ENCODE measurements around the gene DYNLT3. TPM values are rescaled to one million over a fixed set of nuclear protein-coding genes. Genes with fewer than 3 reads are reported as not detected.

DYNLT3 gene, protein sequence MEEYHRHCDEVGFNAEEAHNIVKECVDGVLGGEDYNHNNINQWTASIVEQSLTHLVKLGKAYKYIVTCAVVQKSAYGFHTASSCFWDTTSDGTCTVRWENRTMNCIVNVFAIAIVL
- polyA plus RNA-seq (2012; ENCODE audit: insufficient read depth, insufficient read length) = not detected

DNA sequence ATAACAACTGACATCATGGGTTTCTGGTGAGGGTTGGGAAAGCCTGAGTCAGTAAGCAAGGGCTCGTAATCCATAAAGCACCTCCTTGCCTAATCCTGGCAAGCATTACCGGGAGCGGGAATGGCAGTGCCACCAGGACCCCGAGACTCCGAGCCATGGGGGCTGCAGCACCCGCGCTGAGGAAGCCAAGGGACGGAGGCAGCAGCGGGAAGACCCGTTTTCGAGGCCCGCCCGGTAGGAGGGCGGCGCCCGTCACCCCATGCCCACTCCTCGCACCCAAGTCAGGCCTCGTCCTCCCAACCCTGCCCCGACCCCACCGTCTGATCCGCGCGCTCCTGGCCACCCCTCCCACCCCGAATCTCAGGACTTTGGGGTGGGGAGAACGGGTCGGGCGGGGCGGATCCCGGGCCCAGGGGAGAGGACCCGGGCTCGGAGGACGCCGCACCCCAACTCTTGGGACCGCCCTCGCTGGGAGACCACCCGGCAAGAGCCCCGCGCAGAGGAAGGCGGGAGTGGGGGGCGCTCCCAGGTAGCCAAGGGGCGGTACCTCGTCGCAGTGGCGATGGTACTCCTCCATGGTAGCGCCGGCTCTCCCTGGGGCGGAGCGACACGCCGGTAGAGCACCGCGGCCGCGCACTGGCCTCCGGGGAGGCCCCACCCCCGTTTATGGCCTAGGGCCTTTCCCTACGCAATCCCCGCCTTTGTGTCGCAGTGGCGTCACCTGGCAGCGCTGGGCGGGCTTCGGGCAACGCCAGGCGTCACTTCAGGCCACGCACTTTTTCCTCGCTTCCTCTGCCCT is at the start of gene DYNLT3:
DYNLT3 (minus strand) TSS at position 638 of the 799 bp plus-strand sequence; CDS start at position 577, 61 bp downstream.
- no peak for DNase-seq (ENCODE audit: low read depth, low spot score)
- no peak within 1 kb of the TSS for H3K4me3 ChIP-seq (ENCODE audit: low read length)

DNA sequence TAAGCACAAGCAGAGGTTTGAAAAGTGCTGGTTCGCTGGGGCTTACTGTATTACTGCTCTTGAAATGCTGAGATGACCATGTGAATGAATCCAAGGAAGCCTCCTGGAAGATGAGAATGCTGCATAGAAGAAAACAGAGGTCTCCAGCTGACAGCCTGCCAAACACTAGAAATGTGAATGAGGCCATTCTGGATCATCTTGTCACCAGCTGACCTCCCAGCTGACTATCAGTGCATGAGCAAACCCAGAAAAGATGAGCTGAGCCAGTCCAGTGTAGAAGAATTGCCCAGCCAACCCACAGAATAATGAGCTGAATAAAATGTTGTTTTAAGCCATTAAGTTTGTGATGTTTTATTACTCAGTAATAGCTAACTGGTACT is 49.1 kb upstream of the DYNLT3 start:
- DNase-seq (ENCODE audit: low read depth, low spot score) = no peak
- H3K4me3 ChIP-seq (ENCODE audit: low read length) = no peak overlapping the region

DNA sequence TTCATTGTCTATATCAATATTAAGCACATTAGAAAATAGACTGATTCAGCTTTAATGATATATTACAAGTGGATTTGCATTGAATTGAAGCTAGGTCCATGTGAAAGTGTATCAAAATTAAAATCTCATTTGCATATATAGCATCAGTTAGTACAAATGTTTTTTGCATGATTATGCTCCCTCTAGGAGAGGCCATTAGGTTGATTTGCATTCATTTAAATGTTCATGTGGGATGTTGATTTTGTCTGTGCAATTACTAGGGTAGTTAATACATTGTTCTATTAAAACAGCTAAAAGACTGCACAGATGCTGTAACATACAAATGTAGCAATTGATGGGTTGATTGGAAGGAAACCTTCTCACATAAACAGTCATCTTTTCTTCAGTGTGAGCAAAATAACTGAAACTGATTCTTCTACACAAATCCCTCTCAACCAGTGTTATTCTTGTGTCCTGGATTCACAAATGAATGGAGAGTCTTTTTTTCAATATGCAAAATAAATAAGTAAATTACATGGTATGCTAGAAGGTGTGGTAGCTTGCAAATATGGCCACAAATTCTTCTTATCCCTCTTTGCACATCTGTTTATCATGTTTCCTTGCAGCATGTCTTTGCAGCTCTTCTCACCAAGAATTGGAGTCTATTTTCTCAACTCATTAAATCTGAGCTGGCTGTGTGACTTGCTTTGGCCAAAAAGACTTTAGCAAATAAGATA is 48.6 kb upstream of the DYNLT3 start:
- no peak overlapping the region for H3K4me3 ChIP-seq (ENCODE audit: low read length)

GRCh38 chrX:37894725-37895124 is 47.4 kb upstream of the DYNLT3 start:
- DNase-seq (ENCODE audit: low read depth, low spot score) = no peak
- H3K4me3 ChIP-seq (ENCODE audit: low read length) = no peak overlapping the region

More for the DNA sequence above, 48.6 kb upstream of the DYNLT3 start:
- no peak for DNase-seq (ENCODE audit: low read depth, low spot score)

GRCh38 chrX:37888010-37888409 is 40.6 kb upstream of the DYNLT3 start:
- no peak for DNase-seq (ENCODE audit: low read depth, low spot score)
- no peak overlapping the region for H3K4me3 ChIP-seq (ENCODE audit: low read length)

GRCh38 chrX:37887347-37887746 is 40.0 kb upstream of the DYNLT3 start:
- H3K4me3 ChIP-seq (ENCODE audit: low read length) = no peak overlapping the region
- DNase-seq (ENCODE audit: low read depth, low spot score) = no peak

- no peak overlapping the region for H3K4me3 ChIP-seq (ENCODE audit: low read length)
- no peak for DNase-seq (ENCODE audit: low read depth, low spot score)
Measured at GRCh38 chrX:37883196-37883595, 35.8 kb upstream of the DYNLT3 start.

DNA sequence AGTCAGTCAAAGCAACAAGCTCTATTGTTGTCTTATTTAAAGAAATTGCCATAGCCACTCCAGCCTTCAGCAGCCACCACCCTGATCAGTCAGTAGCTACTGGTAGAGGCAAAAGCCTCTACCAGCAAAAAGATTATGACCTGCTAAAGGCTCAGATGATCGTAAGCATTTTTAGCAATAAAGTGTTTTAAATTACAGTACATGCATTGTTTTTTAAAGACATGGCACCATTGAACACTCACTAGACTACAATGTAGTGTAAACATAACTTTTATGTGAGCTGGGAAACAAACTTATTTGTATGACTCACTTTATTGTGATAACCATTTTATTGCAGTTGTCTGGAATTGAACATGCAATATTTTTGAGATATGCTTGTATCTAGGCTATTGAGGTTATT is 32.3 kb upstream of the DYNLT3 start:
- no peak for DNase-seq (ENCODE audit: low read depth, low spot score)
- no peak overlapping the region for H3K4me3 ChIP-seq (ENCODE audit: low read length)

- DNase-seq (ENCODE audit: low read depth, low spot score) = no peak
- no peak overlapping the region for H3K4me3 ChIP-seq (ENCODE audit: low read length)
Measured at GRCh38 chrX:37876716-37877115, 29.3 kb upstream of the DYNLT3 start.

DNA sequence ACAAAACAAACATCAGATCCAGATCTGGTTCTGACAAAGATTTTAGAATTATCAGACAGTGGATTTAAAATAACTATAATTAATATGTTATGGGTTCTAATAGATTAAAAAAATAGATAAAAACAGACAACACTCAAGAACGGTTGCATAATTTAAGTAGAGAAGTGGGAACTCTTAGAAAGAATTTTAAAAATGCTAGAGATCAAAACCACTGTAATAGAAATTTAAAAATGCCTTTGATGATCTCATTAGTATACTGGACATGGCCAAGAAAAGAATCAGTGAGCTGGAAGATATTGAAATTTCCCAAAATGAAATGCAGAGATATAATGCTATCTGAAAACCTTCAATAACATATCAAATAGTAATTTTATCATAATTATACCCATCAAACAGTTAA is 28.3 kb upstream of the DYNLT3 start:
- DNase-seq (ENCODE audit: low read depth, low spot score) = no peak
- no peak overlapping the region for H3K4me3 ChIP-seq (ENCODE audit: low read length)

DNA sequence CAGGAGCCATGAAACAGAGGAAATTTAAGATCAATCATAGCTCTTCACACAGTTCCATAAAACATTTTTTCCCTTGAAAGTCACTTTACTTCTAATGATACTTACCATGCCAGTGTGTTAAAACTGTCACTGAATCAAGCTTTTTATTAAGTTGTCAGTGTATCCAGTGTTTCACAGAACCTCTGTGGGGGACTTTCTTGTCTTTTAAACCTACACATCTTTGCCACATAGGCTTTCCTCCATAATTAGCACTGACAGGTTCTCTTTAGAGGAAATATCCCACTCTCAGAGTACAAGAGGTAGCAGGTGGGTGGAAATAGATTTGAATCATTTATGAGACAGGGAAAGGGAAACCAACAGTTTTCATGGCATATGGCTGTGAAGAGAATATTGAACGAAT is 25.8 kb upstream of the DYNLT3 start:
- no peak for DNase-seq (ENCODE audit: low read depth, low spot score)
- H3K4me3 ChIP-seq (ENCODE audit: low read length) = no peak overlapping the region

GRCh38 chrX:37872303-37872655 is 24.9 kb upstream of the DYNLT3 start:
- DNase-seq (ENCODE audit: low read depth, low spot score) = no peak
- no peak overlapping the region for H3K4me3 ChIP-seq (ENCODE audit: low read length)

DNA sequence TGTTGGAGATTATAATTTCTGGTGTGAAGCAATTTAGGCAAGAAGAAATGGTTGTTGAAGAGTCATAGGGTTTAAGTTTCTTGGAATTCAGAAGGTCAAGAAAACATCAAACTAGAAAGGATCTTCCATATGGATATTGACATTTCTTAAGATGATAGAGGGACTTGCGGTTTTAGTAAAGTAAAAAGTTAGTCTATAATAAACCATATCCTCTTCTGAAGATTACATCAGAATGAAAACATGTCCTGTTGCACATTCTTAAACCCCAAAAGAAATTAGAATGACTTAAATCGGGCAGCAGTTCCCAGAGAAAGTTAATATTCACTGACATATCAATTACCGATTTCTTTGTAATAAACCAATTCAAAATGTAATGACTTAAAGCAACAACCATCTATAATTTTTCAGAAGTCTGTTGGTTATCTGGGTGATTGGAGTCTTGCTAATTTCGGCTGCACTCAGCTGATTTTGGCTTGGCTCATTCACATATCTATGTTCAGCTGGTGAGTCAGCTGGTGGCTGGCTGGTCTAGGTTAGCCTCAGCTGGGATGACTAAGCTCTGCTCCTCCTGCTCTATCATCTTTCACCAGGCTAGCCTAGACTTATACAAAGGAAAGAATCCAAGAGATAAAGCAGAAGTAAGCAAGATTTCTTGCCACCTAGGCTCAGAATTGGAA is 24.4 kb upstream of the DYNLT3 start:
- DNase-seq (ENCODE audit: low read depth, low spot score) = no peak
- H3K4me3 ChIP-seq (ENCODE audit: low read length) = no peak overlapping the region

- H3K4me3 ChIP-seq (ENCODE audit: low read length) = no peak overlapping the region
- no peak for DNase-seq (ENCODE audit: low read depth, low spot score)
Measured at GRCh38 chrX:37867536-37868153, 20.3 kb upstream of the DYNLT3 start.

- no peak for DNase-seq (ENCODE audit: low read depth, low spot score)
- no peak overlapping the region for H3K4me3 ChIP-seq (ENCODE audit: low read length)
Measured at GRCh38 chrX:37863728-37864127, 16.4 kb upstream of the DYNLT3 start.

DNA sequence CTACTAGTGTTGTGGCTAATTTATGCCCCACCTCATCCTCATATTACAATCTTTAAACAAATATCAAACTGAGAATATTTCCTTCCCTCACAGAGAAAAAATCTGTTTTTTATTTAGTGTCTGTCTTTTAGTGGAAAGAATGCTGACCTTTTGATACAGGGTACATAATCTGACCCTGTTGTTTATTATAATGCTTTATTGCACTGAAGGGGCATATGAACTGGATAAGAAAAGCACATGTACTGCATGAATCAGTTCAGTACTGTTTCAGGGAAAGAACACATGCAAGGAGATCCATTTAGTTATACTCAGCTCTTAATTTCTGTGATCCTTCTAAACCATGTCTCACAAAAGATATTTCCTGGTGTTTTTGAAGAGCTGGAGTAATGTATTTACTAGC is 15.5 kb upstream of the DYNLT3 start:
- H3K4me3 ChIP-seq (ENCODE audit: low read length) = no peak overlapping the region
- no peak for DNase-seq (ENCODE audit: low read depth, low spot score)

GRCh38 chrX:37860721-37861120 is 13.3 kb upstream of the DYNLT3 start:
- H3K4me3 ChIP-seq (ENCODE audit: low read length) = no peak overlapping the region
- no peak for DNase-seq (ENCODE audit: low read depth, low spot score)

DNA sequence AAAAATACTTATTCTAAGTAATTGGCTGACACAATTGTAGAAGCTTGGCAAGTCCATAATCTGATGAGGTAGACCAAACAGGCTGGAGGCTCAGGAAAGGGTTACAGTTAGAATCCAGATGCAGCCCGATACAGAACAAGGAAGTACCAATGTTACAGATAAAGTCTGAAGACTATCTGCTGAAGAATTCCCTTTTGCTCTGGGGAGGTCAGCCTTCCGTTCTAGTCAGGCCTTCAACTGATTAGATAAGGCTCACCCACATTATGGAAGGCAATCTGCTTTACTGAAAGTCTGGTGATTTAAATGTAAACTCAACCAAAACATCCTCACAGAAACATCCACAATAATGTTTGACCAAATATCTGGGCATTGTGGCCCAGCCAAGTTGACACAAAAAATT is 7.4 kb upstream of the DYNLT3 start:
- H3K4me3 ChIP-seq (ENCODE audit: low read length) = no peak overlapping the region
- DNase-seq (ENCODE audit: low read depth, low spot score) = no peak

DNA sequence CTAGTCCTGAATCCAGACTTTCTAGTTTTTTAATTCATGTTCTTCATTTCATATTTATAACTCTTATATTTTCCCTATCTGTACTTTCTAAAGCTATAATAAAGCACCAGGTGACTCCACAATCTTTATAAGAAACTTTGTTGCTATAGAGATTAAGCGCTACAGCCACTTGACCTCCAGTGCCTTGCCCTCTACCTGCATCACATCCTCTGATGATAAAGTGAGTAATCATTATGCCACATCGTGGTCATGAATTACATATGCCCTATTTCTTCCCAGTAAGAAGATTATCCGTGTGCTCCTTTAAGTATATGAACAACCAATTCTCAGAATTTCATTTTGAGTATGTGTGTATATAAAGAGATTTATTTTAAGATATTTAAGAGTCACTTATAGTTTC is 6.8 kb upstream of the DYNLT3 start:
- H3K4me3 ChIP-seq (ENCODE audit: low read length) = no peak overlapping the region
- no peak for DNase-seq (ENCODE audit: low read depth, low spot score)
